H7 (cell line): ENCODE results near the gene CCDC73. TPM values are rescaled to one million over a fixed set of nuclear protein-coding genes. Genes with fewer than 3 reads are reported as not detected.
"Not testable (repeated sequence)": the region's sequence is repeated elsewhere in the genome, so short reads cannot be mapped to it uniquely, and the experiment has no call there.

ENCODE experiments used
- DNase-seq: peaks from one replicate; pipeline ENCODE4 v3.0.0; 2012
- H3K27me3 ChIP-seq: 2 replicates; pipeline ENCODE4 v1.6.0; 2011; ENCODE audit warnings: mild to moderate bottlenecking, low read length; ENCODE audit not compliant: control insufficient read depth, insufficient read depth
- H3K36me3 ChIP-seq: replicated peaks from 2 replicates; pipeline ENCODE4 v1.5.1; 2011; ENCODE audit warnings: low read length; ENCODE audit not compliant: control insufficient read depth, insufficient read depth
- H3K4me3 ChIP-seq: 2 replicates; pipeline ENCODE4 v1.5.1; 2011; ENCODE audit warnings: low read depth, mild to moderate bottlenecking, control low read depth, low read length, moderate library complexity; ENCODE audit not compliant: insufficient read depth
- total RNA-seq: library from RNA; depleted of rRNA; stranded (reverse); fragments of >200 nt; shearing (Covaris generic); gene quantifications from 2 replicates; pipeline ENCODE4 v1.2.3, GENCODE V29; 2014

Gene CCDC73
- total RNA-seq, 1 experiment from 2014 or later: not detected

DNA sequence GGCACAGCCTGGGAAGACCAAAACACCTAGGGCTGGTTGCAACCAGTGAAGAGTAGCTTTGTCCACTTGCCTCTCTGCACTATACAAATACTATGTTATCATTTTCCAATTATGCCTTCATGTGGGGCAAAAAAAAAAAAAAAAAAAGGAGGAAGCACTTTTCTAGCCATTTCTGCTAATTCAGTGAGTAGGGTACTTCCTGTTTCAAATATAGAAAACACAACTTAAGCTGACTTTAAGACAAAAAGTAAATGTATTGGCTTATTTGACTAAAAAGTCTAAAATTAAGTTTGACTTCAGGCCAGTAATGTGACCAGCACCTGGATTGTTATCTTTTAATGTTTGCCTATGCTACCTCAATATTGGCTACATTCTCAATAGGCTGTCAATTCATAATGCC is 15.3 kb downstream of the CCDC73 start:
- H3K36me3 ChIP-seq: no peaks in the 10 kb centered on the region
- no peak overlapping the region for H3K4me3 ChIP-seq

GRCh38 chr11:32775908-32776307 is 18.6 kb downstream of the CCDC73 start:
- Histone ChIP-seq H3K36me3 (no peaks in the 10 kb centered on the region), H3K27me3 (no peaks in the 10 kb centered on the region), H3K4me3 (no peak overlapping the region)
- DNase-seq: no peak

More for the DNA sequence above, 15.3 kb downstream of the CCDC73 start:
- DNase-seq: no peak
- H3K27me3 ChIP-seq: no peaks in the 10 kb centered on the region

DNA sequence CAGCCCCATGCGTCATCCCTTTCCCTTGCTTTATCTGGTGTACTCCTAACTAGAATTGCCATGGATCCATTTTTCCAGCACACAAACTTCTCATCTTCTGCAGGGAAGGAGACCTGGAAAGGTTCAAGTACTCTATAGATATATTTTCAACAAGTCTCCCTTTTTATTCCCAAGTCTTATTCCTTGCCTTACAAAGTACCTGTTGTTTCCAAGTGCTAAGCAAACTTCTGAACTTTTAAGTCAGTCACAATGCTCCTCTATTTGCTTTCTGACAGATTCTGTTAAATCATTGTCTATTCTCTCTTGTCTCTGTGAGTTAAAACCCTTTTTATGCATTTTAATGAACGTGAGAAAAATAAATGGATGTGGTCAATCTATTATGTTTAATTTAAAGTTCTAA is 20.4 kb downstream of the CCDC73 start:
- Histone ChIP-seq H3K36me3 (no peaks in the 10 kb centered on the region), H3K4me3 (no peak overlapping the region), H3K27me3 (no peaks in the 10 kb centered on the region)
- DNase-seq: no peak

- Histone ChIP-seq H3K4me3 (no peak overlapping the region), H3K27me3 (no peaks in the 10 kb centered on the region), H3K36me3 (no peaks in the 10 kb centered on the region)
- no peak for DNase-seq
Measured at GRCh38 chr11:32772731-32773130, 21.7 kb downstream of the CCDC73 start.

GRCh38 chr11:32761774-32762173 is 32.7 kb downstream of the CCDC73 start:
- DNase-seq: not testable (repeated sequence)

GRCh38 chr11:32758291-32758690 is 36.2 kb downstream of the CCDC73 start:
- DNase-seq: no peak
- Histone ChIP-seq H3K4me3 (no peak overlapping the region), H3K27me3 (no peaks in the 10 kb centered on the region), H3K36me3 (no peaks in the 10 kb centered on the region)

More at GRCh38 chr11:32761774-32762173, 32.7 kb downstream of the CCDC73 start:
- not testable (repeated sequence) for H3K4me3 ChIP-seq, H3K36me3 ChIP-seq, H3K27me3 ChIP-seq

- H3K36me3 ChIP-seq, H3K27me3 ChIP-seq, DNase-seq, H3K4me3 ChIP-seq: not testable (repeated sequence)
Measured at GRCh38 chr11:32753181-32753580, 41.3 kb downstream of the CCDC73 start.

DNA sequence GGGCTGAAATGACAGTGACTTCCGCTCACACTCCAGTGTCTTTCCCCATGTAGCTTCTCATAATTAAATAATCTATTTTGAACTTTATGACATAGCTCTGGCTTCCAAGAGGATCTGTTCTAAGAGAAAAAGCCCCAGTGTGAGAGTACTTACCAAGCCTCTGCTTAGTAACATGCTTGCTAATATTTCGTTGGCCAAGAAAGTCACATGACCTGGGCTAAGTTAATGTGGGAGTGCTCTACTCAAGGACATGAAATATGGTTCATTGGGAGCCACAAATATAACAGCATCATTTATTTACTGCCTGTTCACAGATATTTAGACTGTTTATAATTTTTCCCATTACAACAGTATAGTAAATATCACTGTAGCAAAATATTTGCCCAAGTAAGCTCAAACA is 42.5 kb downstream of the CCDC73 start:
- Histone ChIP-seq H3K27me3 (no peaks in the 10 kb centered on the region), H3K36me3 (no peaks in the 10 kb centered on the region), H3K4me3 (no peak overlapping the region; the same call in 1 of the 2 replicates)
- no peak for DNase-seq

GRCh38 chr11:32751381-32751780 is 43.1 kb downstream of the CCDC73 start:
- Histone ChIP-seq H3K4me3 (no peak overlapping the region), H3K27me3 (no peaks in the 10 kb centered on the region)
- peak; percentile 5 for DNase-seq

GRCh38 chr11:32729976-32730375 is 64.5 kb downstream of the CCDC73 start:
- H3K4me3 ChIP-seq: no peak overlapping the region
- no peaks in the 10 kb centered on the region for H3K27me3 ChIP-seq
- H3K36me3 ChIP-seq: no peaks in the 10 kb centered on the region
- DNase-seq: no peak

More at GRCh38 chr11:32751381-32751780, 43.1 kb downstream of the CCDC73 start:
- no peaks in the 10 kb centered on the region for H3K36me3 ChIP-seq

- Histone ChIP-seq H3K4me3 (no peak overlapping the region), H3K27me3 (no peaks in the 10 kb centered on the region), H3K36me3 (no peaks in the 10 kb centered on the region)
- DNase-seq: no peak
Measured at GRCh38 chr11:32723332-32723731, 71.1 kb downstream of the CCDC73 start.

DNA sequence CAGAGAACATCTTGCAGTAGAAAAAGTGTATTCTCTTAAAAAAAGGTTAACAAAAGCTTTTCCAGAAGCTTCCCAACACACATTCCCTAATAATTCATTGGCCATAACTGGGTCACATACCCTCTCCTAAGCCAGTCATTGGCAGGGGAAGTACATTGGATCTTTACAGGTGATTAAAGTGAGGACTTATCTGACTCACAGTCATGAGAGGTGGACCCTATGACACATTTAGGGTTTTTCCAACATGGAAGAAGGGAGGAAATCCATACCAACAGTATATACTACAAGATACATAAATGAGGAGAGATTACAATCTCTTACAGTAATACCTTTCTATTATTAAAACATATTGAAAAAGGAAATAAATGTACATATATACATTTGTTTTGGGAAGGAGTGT is 72.2 kb downstream of the CCDC73 start:
- no peak for DNase-seq
- no peaks in the 10 kb centered on the region for H3K36me3 ChIP-seq

DNA sequence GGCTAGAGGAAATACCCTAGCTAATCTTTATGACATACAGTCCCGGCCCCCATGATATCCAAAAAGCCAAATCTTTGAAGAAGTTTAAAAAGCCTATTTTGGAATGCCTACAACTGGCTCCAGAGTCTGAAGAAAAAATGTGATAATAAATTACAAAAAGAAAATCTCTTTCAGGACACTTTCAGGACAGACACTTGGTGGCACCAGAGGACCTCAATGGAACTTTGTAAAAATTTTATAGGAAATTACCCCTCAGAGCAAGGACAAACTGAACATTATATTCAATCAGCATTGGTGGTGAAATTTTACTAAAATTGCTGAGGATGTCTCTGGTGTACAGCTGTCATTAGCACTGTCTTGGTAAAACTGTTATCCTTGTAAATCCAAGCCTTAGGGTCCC is 81.0 kb downstream of the CCDC73 start:
- no peaks in the 10 kb centered on the region for H3K36me3 ChIP-seq
- H3K27me3 ChIP-seq: no peaks in the 10 kb centered on the region
- DNase-seq: no peak
- no peak overlapping the region for H3K4me3 ChIP-seq

More for the DNA sequence above, 72.2 kb downstream of the CCDC73 start:
- Histone ChIP-seq H3K4me3 (no peak overlapping the region), H3K27me3 (no peaks in the 10 kb centered on the region)

- DNase-seq, H3K27me3 ChIP-seq, H3K36me3 ChIP-seq: not testable (repeated sequence)
Measured at GRCh38 chr11:32708978-32709377, 85.5 kb downstream of the CCDC73 start.

DNA sequence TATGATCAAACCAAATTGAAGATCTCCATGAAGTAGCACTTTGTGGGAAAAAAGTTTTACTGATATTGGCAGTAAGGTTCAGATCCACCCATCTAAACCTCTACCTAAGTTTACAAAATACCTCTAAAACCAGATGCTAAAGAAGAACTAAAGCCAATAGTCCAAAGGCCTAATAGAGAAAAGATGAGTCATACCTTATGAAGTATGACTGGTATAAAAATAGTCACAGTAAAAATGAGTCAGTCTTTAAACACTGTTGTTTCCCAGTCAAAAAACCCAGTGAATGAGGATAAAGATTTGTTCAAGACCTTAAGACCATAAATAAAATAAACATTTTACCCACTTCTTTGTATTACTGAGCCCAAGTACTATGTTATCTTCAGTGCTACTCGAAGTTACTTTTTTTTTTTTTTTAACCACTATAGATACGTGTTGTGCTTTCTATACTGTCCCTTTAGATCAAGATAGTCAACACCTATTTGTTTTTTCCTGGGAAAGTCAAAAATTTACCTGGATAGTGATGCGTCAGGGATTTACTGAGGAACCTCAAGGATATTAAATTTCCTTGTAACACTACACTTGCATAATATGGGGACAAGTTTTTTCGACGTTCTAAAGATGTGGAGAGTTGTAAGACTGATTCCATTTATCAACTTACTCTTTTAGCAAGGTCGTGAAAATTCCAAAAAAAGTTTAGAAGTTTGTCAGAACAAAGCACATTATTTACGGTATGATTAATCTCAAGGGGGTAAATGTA is 87.3 kb downstream of the CCDC73 start:
- no peaks in the 10 kb centered on the region for H3K36me3 ChIP-seq
- no peak for DNase-seq
- no peak overlapping the region for H3K4me3 ChIP-seq
- no peaks in the 10 kb centered on the region for H3K27me3 ChIP-seq

More at GRCh38 chr11:32708978-32709377, 85.5 kb downstream of the CCDC73 start:
- H3K4me3 ChIP-seq: not testable (repeated sequence)
